GM12878 (cell line): ENCODE results near the gene IDI1. TPM values are rescaled to one million over a fixed set of nuclear protein-coding genes. Genes with fewer than 3 reads are reported as not detected.
A peak's percentile ranks its signal among the peaks of the same experiment; 100 is the strongest.

Experiments used
- BHLHE40 ChIP-seq, 2 experiments: fragments of 450-650 bp in 1 of 2; IDR thresholded peaks; 2 replicates each; pipeline ENCODE4 v1.6.1; 2011 to 2017; ENCODE audit warnings: low read depth in 2 of 2, borderline replicate concordance in 1 of 2, improper control_type of control experiment in 1 of 2, low read length in 1 of 2, mild to moderate bottlenecking in 1 of 2
- CEBPZ ChIP-seq: fragments of 150-350 bp; IDR thresholded peaks from 2 replicates; pipeline ENCODE4 v1.6.1; 2016; ENCODE audit warnings: low read depth, low read length
- CHD4 ChIP-seq: fragments of 200-600 bp; sonication (generic); IDR thresholded peaks from 2 replicates; pipeline ENCODE4 v1.6.1; 2016; ENCODE audit warnings: mild to moderate bottlenecking
- CTCF ChIP-seq, 3 experiments: IDR thresholded peaks in 2 of 3; conservative IDR thresholded peaks in 1 of 3; 2 replicates each; pipeline ENCODE4 v1.5.1; 2011; ENCODE audit warnings: low read depth in 3 of 3, low read length in 3 of 3, mild to moderate bottlenecking in 3 of 3, control low read depth in 2 of 3, moderate library complexity in 2 of 3, inconsistent platforms in 1 of 3, mixed read lengths in 1 of 3; ENCODE audit not compliant: control insufficient read depth in 2 of 3, insufficient read depth in 1 of 3; ENCODE audit errors: extremely low read depth in 1 of 3
- FOS ChIP-seq: IDR thresholded peaks from 3 replicates; pipeline ENCODE4 v1.6.1; 2011; ENCODE audit warnings: borderline replicate concordance; ENCODE audit not compliant: insufficient read length; ENCODE audit errors: extremely low read depth
- GABPA ChIP-seq: IDR thresholded peaks from 2 replicates; pipeline ENCODE4 v1.6.1; 2014; ENCODE audit warnings: antibody characterized with exemption, low read depth, mild to moderate bottlenecking, inconsistent platforms
- MXI1 ChIP-seq: fragments of 150-350 bp; IDR thresholded peaks from 2 replicates; pipeline ENCODE4 v1.6.1; 2011; ENCODE audit warnings: low read depth, mild to moderate bottlenecking, inconsistent platforms, low read length, improper control_type of control experiment
- NBN ChIP-seq: fragments of 450-650 bp; IDR thresholded peaks from 2 replicates; pipeline ENCODE4 v1.6.1; 2016
- NKRF ChIP-seq: fragments of 450-650 bp; conservative IDR thresholded peaks from 2 replicates; pipeline ENCODE4 v1.6.1; 2017; ENCODE audit warnings: mild to moderate bottlenecking, moderate library complexity
- POLR2A ChIP-seq: IDR thresholded peaks from 2 replicates; pipeline ENCODE4 v1.6.1; 2011; ENCODE audit warnings: low read depth, mild to moderate bottlenecking, low read length
- POLR2AphosphoS5 ChIP-seq: IDR thresholded peaks from 2 replicates; pipeline ENCODE4 v1.6.1; 2011; ENCODE audit warnings: mild to moderate bottlenecking, low read length, inconsistent platforms
- POU2F2 ChIP-seq: IDR thresholded peaks from 3 replicates; pipeline ENCODE4 v1.6.1; 2011; ENCODE audit warnings: low read depth, mild to moderate bottlenecking, low read length, borderline replicate concordance
- RELB ChIP-seq: fragments of 450-650 bp; IDR thresholded peaks from 2 replicates; pipeline ENCODE4 v1.6.1; 2017; ENCODE audit warnings: low read depth, mild to moderate bottlenecking, moderate library complexity
- RUNX3 ChIP-seq: IDR thresholded peaks from 2 replicates; pipeline ENCODE4 v1.6.1; 2012; ENCODE audit warnings: low read length, inconsistent platforms
- SIN3A ChIP-seq: IDR thresholded peaks from 2 replicates; pipeline ENCODE4 v1.6.1; 2012; ENCODE audit warnings: low read depth, low read length, improper control_type of control experiment
- TAF1 ChIP-seq: IDR thresholded peaks from 2 replicates; pipeline ENCODE4 v1.6.1; 2011; ENCODE audit warnings: mild to moderate bottlenecking, low read depth, low read length, borderline replicate concordance
- TCF12 ChIP-seq: IDR thresholded peaks from 2 replicates; pipeline ENCODE4 v1.6.1; 2011; ENCODE audit warnings: low read depth, mild to moderate bottlenecking, low read length
- WRNIP1 ChIP-seq: IDR thresholded peaks from 2 replicates; pipeline ENCODE4 v1.6.1; 2011; ENCODE audit warnings: low read depth, low read length, improper control_type of control experiment, borderline replicate concordance
- ZBTB33 ChIP-seq: fragments of 450-650 bp; IDR thresholded peaks from 2 replicates; pipeline ENCODE4 v1.6.1; 2017; ENCODE audit warnings: mild to moderate bottlenecking
- ZNF384 ChIP-seq: IDR thresholded peaks from 2 replicates; pipeline ENCODE4 v1.6.1; 2012; ENCODE audit warnings: low read depth, mild to moderate bottlenecking, low read length, improper control_type of control experiment, borderline replicate concordance
- ZSCAN29 ChIP-seq: fragments of 450-650 bp; IDR thresholded peaks from 2 replicates; pipeline ENCODE4 v1.6.1; 2017; ENCODE audit warnings: mild to moderate bottlenecking, moderate library complexity
- polyA plus RNA-seq, 11 experiments: library from polyadenylated mRNA; depleted of rRNA in 4 of 11; unstranded in 6 of 11; stranded (reverse) in 5 of 11; fragments of >200 nt; fragmentation: Nextera tagmentation in 4 of 11; fragmentation: Illumina TruSeq in 1 of 11; extraction: Ambion mirVana in 4 of 11; extraction: Trizol in 1 of 11; gene quantifications; 1 replicate in 1 of 11; 2 replicates in 10 of 11; pipeline versions ENCODE4 v1.2.1 to v1.2.3, GENCODE V29; 2011 to 2016; ENCODE audit warnings: inconsistent platforms in 2 of 11, missing spikeins in 2 of 11, low read depth in 1 of 11
- total RNA-seq, 4 experiments: library from RNA; depleted of rRNA in 3 of 4; stranded (reverse); fragments of >200 nt in 3 of 4; fragmentation: Illumina TruSeq in 1 of 4; extraction: Trizol in 1 of 4; gene quantifications; 2 replicates each; pipeline versions ENCODE4 v1.2.1 to v1.2.3, GENCODE V29; 2013 to 2021

Gene IDI1
- total and polyA plus RNA-seq, 10 of the 15 experiments (the other 5 are each of a cell fraction or from before 2014, with no cell fraction given) = 85.5 to 223 (median 157) TPM

- TF ChIP-seq CEBPZ = no peak
- peak; percentile 37; the same call in 1 of the 2 replicates for TF ChIP-seq POLR2AphosphoS5
- peak; percentile 75 for TF ChIP-seq MXI1
- no peak for TF ChIP-seq SIN3A
- TF ChIP-seq TAF1 = no peak
- no peak for TF ChIP-seq NKRF
- no peak for TF ChIP-seq ZBTB33
- no peak for TF ChIP-seq CHD4
- TF ChIP-seq TCF12 = 0 out of 2 replicates have a peak, but pooled peaks have one; percentile 26
- no peak for TF ChIP-seq ZSCAN29
- TF ChIP-seq RUNX3 = peak; percentile 43
- TF ChIP-seq NBN = no peak
- TF ChIP-seq WRNIP1 = no peak
- no peak for TF ChIP-seq FOS
- peak in 2 of 3 experiments; percentile 24; a peak in 1 of 6 replicates for TF ChIP-seq CTCF (IDR thresholded peaks at IDR 0.05 in 2 of 3, conservative IDR thresholded peaks at IDR 0.05 in 1 of 3; ENCODE audit: control insufficient read depth in 2 of 3, extremely low read depth in 1 of 3, insufficient read depth in 1 of 3, low read depth in 3 of 3, low read length in 3 of 3)
- no peak for TF ChIP-seq GABPA
- TF ChIP-seq POLR2A = peak; percentile 47
- no peak for TF ChIP-seq ZNF384
- TF ChIP-seq RELB = no peak
- TF ChIP-seq POU2F2 = no peak
- peak; percentile 91 to 95 for TF ChIP-seq BHLHE40 (IDR thresholded peaks at IDR 0.05; ENCODE audit: borderline replicate concordance in 1 of 2, low read depth in 2 of 2, low read length in 1 of 2)
Measured at GRCh38 chr10:1050554-1050953, 1.6 kb upstream of the IDI1 start (continued).
